ENCODE measurements around the gene NKX6-2.
A peak's percentile ranks its signal among the peaks of the same experiment; 100 is the strongest.

NKX6-2 gene

GRCh38 chr10:132788180-132788830 is 2.4 kb upstream of the NKX6-2 start:
- Histone ChIP-seq H3K4me1 (ENCODE audit: control insufficient read depth, insufficient read depth, low read length) (peaks cover 3% of the 10 kb centered on the region), H3K4me3 (ENCODE audit: low read depth, low read length) (no peak overlapping the region), H3K27ac (ENCODE audit: extremely low read depth, low read depth, low read length) (no peak overlapping the region), H3K36me3 (ENCODE audit: control insufficient read depth in 2 of 2, insufficient read depth in 1 of 2, low read length in 2 of 2) (no peaks in the 10 kb centered on the region), H3K9me3 (ENCODE audit: control insufficient read depth, insufficient read depth, low read depth, low read length) (no peaks in the 10 kb centered on the region)
- ChIA-PET POLR2A (no interaction called here), CTCF (interaction anchor here (0.7 kb wide), 1 partner anchor 18 kb away, joined by 3 read pairs; no protein-coding TSS in a partner anchor)
- TF ChIP-seq ZNF2 (tag by site-specific recombination; IDR thresholded peaks at IDR 0.05) = no peak
- peak; percentile 28; the same call in 1 of the 2 replicates for TF ChIP-seq ZIC2 (tag by site-specific recombination; IDR thresholded peaks at IDR 0.05)
- TF ChIP-seq, protein P1, sequence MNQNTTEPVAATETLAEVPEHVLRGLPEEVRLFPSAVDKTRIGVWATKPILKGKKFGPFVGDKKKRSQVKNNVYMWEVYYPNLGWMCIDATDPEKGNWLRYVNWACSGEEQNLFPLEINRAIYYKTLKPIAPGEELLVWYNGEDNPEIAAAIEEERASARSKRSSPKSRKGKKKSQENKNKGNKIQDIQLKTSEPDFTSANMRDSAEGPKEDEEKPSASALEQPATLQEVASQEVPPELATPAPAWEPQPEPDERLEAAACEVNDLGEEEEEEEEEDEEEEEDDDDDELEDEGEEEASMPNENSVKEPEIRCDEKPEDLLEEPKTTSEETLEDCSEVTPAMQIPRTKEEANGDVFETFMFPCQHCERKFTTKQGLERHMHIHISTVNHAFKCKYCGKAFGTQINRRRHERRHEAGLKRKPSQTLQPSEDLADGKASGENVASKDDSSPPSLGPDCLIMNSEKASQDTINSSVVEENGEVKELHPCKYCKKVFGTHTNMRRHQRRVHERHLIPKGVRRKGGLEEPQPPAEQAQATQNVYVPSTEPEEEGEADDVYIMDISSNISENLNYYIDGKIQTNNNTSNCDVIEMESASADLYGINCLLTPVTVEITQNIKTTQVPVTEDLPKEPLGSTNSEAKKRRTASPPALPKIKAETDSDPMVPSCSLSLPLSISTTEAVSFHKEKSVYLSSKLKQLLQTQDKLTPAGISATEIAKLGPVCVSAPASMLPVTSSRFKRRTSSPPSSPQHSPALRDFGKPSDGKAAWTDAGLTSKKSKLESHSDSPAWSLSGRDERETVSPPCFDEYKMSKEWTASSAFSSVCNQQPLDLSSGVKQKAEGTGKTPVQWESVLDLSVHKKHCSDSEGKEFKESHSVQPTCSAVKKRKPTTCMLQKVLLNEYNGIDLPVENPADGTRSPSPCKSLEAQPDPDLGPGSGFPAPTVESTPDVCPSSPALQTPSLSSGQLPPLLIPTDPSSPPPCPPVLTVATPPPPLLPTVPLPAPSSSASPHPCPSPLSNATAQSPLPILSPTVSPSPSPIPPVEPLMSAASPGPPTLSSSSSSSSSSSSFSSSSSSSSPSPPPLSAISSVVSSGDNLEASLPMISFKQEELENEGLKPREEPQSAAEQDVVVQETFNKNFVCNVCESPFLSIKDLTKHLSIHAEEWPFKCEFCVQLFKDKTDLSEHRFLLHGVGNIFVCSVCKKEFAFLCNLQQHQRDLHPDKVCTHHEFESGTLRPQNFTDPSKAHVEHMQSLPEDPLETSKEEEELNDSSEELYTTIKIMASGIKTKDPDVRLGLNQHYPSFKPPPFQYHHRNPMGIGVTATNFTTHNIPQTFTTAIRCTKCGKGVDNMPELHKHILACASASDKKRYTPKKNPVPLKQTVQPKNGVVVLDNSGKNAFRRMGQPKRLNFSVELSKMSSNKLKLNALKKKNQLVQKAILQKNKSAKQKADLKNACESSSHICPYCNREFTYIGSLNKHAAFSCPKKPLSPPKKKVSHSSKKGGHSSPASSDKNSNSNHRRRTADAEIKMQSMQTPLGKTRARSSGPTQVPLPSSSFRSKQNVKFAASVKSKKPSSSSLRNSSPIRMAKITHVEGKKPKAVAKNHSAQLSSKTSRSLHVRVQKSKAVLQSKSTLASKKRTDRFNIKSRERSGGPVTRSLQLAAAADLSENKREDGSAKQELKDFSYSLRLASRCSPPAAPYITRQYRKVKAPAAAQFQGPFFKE (tag by site-specific recombination; IDR thresholded peaks at IDR 0.05; ENCODE audit: borderline replicate concordance) = no peak
- TF ChIP-seq ZNF548 (tag by site-specific recombination; IDR thresholded peaks at IDR 0.05) = no peak
- no peak for TF ChIP-seq ZFP3 (tag by site-specific recombination; IDR thresholded peaks at IDR 0.05; ENCODE audit: low read depth)
- TF ChIP-seq ZNF600 (tag by site-specific recombination; IDR thresholded peaks at IDR 0.05) = 0 out of 2 replicates have a peak, but pooled peaks have one; percentile 8
- no peak for TF ChIP-seq ZNF138 (tag by site-specific recombination; IDR thresholded peaks at IDR 0.05; ENCODE audit: borderline replicate concordance)
- TF ChIP-seq, protein P2, sequence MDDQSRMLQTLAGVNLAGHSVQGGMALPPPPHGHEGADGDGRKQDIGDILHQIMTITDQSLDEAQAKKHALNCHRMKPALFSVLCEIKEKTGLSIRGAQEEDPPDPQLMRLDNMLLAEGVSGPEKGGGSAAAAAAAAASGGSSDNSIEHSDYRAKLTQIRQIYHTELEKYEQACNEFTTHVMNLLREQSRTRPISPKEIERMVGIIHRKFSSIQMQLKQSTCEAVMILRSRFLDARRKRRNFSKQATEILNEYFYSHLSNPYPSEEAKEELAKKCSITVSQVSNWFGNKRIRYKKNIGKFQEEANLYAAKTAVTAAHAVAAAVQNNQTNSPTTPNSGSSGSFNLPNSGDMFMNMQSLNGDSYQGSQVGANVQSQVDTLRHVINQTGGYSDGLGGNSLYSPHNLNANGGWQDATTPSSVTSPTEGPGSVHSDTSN (CRISPR knock-in tag; IDR thresholded peaks at IDR 0.05) = no peak
- TF ChIP-seq ZFHX2 (tag by site-specific recombination; conservative IDR thresholded peaks at IDR 0.05) = peak; percentile 96
- no peak for TF ChIP-seq ZNF311 (tag by site-specific recombination; IDR thresholded peaks at IDR 0.05; ENCODE audit: borderline replicate concordance)
- no peak for TF ChIP-seq ZNF423 (tag by site-specific recombination; IDR thresholded peaks at IDR 0.05)
- TF ChIP-seq ZNF692 (tag by site-specific recombination; IDR thresholded peaks at IDR 0.05) = no peak
- TF ChIP-seq BCL11A (tag by site-specific recombination; IDR thresholded peaks at IDR 0.05; ENCODE audit: low read depth) = no peak
- TF ChIP-seq ZNF639 (tag by site-specific recombination; IDR thresholded peaks at IDR 0.05) = no peak
- peak; percentile 26; the same call in 1 of the 2 replicates for TF ChIP-seq ZBTB8A (tag by site-specific recombination; IDR thresholded peaks at IDR 0.05)
- no peak for TF ChIP-seq ZNF341 (tag by site-specific recombination; IDR thresholded peaks at IDR 0.05; ENCODE audit: low read depth)
- no peak for TF ChIP-seq ZNF544 (tag by site-specific recombination; IDR thresholded peaks at IDR 0.05)
- TF ChIP-seq ZNF37A (tag by site-specific recombination; IDR thresholded peaks at IDR 0.05) = no peak
- no peak for TF ChIP-seq ZNF354C (tag by site-specific recombination; IDR thresholded peaks at IDR 0.05; ENCODE audit: borderline replicate concordance, low read depth)
- TF ChIP-seq SP3 (tag by site-specific recombination; IDR thresholded peaks at IDR 0.05) = no peak
- no peak for TF ChIP-seq SCRT1 (tag by site-specific recombination; IDR thresholded peaks at IDR 0.05; ENCODE audit: borderline replicate concordance)
- TF ChIP-seq GFI1B (tag by site-specific recombination; IDR thresholded peaks at IDR 0.05) = no peak
- no peak for TF ChIP-seq ZNF433 (tag by site-specific recombination; IDR thresholded peaks at IDR 0.05; ENCODE audit: low read depth)
- TF ChIP-seq, protein P3, sequence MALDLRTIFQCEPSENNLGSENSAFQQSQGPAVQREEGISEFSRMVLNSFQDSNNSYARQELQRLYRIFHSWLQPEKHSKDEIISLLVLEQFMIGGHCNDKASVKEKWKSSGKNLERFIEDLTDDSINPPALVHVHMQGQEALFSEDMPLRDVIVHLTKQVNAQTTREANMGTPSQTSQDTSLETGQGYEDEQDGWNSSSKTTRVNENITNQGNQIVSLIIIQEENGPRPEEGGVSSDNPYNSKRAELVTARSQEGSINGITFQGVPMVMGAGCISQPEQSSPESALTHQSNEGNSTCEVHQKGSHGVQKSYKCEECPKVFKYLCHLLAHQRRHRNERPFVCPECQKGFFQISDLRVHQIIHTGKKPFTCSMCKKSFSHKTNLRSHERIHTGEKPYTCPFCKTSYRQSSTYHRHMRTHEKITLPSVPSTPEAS (tag by site-specific recombination; IDR thresholded peaks at IDR 0.05) = no peak
- TF ChIP-seq ZSCAN30 (tag by site-specific recombination; IDR thresholded peaks at IDR 0.05) = no peak
- TF ChIP-seq ZNF350 (tag by site-specific recombination; IDR thresholded peaks at IDR 0.05) = no peak
- TF ChIP-seq KLF7 (tag by site-specific recombination; IDR thresholded peaks at IDR 0.05; ENCODE audit: borderline replicate concordance) = no peak
- TF ChIP-seq ZNF335 (tag by site-specific recombination; conservative IDR thresholded peaks at IDR 0.05) = peak; percentile 8; the same call in 1 of the 2 replicates

All from HEK293 (cell line).